ENCODE results near the gene POFUT1. TPM values are rescaled to one million over a fixed set of nuclear protein-coding genes. Genes with fewer than 3 reads are reported as not detected.

Gene POFUT1
- 10 to 100 TPM; 15.7 to 29.6 (median 18.1) TPM for total RNA-seq

DNA sequence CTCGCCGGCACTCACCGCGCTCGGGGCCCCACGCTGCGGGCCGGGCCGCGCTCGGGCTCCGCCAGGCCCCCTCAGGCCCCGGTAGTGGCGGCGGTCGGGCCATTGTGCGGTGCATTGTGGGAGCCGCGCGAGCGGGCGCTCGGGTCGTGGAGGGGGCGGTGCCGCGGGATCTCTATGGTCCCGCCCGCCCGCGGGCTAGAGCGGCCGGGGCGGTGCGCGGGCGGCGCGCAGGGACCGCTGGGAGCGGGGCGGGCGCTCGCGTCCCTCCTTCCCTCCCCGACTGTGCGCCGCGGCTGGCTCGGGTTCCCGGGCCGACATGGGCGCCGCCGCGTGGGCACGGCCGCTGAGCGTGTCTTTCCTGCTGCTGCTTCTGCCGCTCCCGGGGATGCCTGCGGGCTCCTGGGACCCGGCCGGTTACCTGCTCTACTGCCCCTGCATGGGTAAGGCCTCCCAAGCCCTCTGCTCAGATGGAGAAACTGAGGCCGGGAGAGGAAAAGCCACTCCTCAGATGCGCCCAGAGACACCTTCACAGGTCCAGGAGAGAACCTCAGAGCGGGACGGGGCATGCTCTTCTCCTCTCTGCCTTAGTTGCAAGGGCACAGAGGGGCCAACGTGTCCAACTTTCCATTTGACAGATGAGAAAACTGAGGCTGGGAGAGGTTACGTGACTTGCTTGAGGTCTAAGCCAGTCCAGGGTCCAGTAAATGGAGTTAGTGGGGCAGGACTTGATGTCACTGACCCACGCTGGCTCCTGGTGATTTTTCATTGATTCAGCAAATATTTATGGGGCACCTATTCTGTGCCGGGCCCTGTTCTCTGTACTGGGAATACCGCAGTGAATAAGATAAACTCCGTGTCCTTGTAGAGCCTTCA, at the start of gene POFUT1, which contains the start of gene PLAGL2:
TSS of gene POFUT1 (plus strand) at position 255 of the 873 bp plus-strand sequence. CDS start at position 317, 62 bp downstream.
TSS of gene PLAGL2 (minus strand) at position 118 of the 873 bp plus-strand sequence. CDS start 5,565 bp downstream, outside the sequence.
- H3K9me3 ChIP-seq = no peaks in the 10 kb centered on the region
- peak in 3 of 4 donors; percentile 32 to 78 (median 62) for TF ChIP-seq POLR2A (IDR thresholded peaks at IDR 0.05)
- TF ChIP-seq, protein P1, sequence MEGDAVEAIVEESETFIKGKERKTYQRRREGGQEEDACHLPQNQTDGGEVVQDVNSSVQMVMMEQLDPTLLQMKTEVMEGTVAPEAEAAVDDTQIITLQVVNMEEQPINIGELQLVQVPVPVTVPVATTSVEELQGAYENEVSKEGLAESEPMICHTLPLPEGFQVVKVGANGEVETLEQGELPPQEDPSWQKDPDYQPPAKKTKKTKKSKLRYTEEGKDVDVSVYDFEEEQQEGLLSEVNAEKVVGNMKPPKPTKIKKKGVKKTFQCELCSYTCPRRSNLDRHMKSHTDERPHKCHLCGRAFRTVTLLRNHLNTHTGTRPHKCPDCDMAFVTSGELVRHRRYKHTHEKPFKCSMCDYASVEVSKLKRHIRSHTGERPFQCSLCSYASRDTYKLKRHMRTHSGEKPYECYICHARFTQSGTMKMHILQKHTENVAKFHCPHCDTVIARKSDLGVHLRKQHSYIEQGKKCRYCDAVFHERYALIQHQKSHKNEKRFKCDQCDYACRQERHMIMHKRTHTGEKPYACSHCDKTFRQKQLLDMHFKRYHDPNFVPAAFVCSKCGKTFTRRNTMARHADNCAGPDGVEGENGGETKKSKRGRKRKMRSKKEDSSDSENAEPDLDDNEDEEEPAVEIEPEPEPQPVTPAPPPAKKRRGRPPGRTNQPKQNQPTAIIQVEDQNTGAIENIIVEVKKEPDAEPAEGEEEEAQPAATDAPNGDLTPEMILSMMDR (IDR thresholded peaks at IDR 0.05) = peak in 5 of 6 experiments; percentile 9 to 30 (median 23)
- no peaks in the 10 kb centered on the region for H3K27me3 ChIP-seq
- intact Hi-C loops (cut with DNase I) = loop anchor here (10.0 kb wide), 1 partner anchor 93 kb away; no protein-coding TSS in a partner anchor
- DNase-seq = peak; percentile 23
- peak within 1 kb of the TSS; percentile 93 to 98 (median 98) for H3K27ac ChIP-seq
- peaks cover 29 to 71% (median 49%) of the 10 kb centered on the region in 3 donors for H3K4me1 ChIP-seq
- H3K36me3 ChIP-seq = peaks cover 0 to 33% (median 0%) of the 10 kb centered on the region in 3 donors
- WGBS, 2 donors = 0 to 8% methylated on average over 5 to 6 of the region's 74 CpGs
- peak within 1 kb of the TSS; percentile 89 to 100 (median 92) for H3K4me3 ChIP-seq

DNA sequence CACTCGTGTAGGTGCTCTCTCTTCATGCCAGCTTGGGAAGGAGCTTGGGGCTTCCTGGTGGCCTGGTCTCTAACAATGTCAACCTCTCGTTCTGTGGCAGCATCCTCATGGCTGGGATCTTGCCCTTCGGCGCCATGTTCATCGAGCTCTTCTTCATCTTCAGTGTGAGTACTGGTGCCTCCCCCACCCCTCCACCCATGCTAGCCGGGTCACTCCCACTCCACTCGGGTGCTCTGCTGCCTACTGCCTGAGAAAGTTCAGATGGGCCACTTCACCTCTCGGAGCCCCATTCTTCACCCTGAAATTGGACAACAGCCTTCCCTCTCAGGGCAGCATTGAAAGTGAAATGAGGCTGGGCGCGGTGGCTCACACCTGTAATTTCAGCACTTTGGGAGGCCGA, 49.3 kb upstream of the POFUT1 start:
- H3K27me3 ChIP-seq = no peaks in the 10 kb centered on the region
- no peak overlapping the region for H3K27ac ChIP-seq
- H3K36me3 ChIP-seq = peaks cover 33 to 96% (median 39%) of the 10 kb centered on the region in 3 donors
- TF ChIP-seq, protein P1 (IDR thresholded peaks at IDR 0.05) = no peak
- TF ChIP-seq POLR2A (IDR thresholded peaks at IDR 0.05) = no peak
- intact Hi-C loops (cut with DNase I) = no loop called here
- DNase-seq = no peak
- H3K4me1 ChIP-seq = peaks cover 0 to 14% (median 10%) of the 10 kb centered on the region in 3 donors
- WGBS, 2 donors = 83 to 95% methylated on average over 1 to 9 of the region's 11 CpGs
- no peaks in the 10 kb centered on the region for H3K9me3 ChIP-seq
- no peak overlapping the region for H3K4me3 ChIP-seq

DNA sequence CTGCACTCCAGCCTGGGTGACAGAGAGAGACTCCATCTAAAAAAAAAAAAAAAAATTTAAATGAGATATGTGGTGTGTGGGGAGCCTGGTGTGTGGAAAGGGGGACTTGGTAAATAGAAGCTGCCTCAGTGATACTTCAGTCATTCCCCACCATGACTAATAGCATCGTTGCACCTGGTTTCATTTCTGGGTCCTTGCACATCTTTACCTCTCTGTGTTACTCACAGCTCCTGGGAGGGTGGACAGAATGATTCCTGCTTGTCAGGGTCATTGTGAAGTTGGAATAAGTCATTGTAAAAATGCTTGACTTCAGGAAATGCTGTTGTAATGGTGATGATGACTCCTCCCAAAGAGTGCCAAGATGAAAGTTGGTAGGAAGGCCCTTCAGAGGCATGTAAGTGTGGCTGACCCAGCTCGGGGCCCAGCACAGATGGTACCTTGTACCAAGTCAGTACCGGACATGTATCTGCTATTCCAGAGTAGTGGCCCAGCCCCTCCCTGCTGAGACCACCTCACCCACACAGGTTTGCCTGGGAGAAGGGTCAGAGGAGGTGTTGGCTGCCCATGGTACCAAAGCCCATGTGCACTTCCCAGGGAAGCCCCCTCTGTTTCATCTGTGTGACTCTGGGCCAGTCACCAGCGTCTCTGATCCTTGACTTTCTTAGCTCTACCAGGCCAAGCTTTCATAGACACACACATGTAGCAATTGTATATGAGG, 48.6 kb upstream of the POFUT1 start:
- DNase-seq = no peak
- WGBS, 2 donors = 88 to 92% methylated on average over 4 of the region's 4 CpGs
- Histone ChIP-seq H3K36me3 (peaks cover 33 to 96% (median 34%) of the 10 kb centered on the region in 3 donors), H3K4me3 (no peak overlapping the region), H3K27me3 (no peaks in the 10 kb centered on the region), H3K27ac (no peak overlapping the region), H3K4me1 (peaks cover 0 to 14% (median 10%) of the 10 kb centered on the region in 3 donors), H3K9me3 (no peaks in the 10 kb centered on the region)
- no peak for TF ChIP-seq POLR2A (IDR thresholded peaks at IDR 0.05)
- TF ChIP-seq, protein P1 (IDR thresholded peaks at IDR 0.05) = no peak
- intact Hi-C loops (cut with DNase I) = no loop called here

DNA sequence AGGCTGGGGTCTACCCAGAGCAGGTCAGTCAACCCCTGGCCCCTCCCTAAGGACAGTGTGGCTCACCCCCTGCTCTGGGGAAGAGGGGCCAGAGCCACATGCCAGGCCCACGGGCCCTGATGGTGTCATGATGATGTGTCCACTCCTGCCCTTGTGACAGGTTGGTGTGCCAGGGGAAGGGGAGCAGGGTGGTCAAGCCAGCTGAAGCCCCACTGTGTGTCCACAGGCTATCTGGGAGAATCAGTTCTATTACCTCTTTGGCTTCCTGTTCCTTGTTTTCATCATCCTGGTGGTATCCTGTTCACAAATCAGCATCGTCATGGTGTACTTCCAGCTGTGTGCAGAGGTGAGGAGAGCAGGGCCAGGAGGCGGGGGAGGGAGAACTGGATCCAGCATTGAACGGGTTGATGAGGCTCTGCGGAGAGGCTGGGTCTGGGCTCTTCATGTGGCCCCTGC, 47.9 kb upstream of the POFUT1 start:
- H3K36me3 ChIP-seq = peaks cover 33 to 96% (median 35%) of the 10 kb centered on the region in 3 donors
- H3K4me1 ChIP-seq = peaks cover 0 to 10% (median 8%) of the 10 kb centered on the region in 3 donors
- no peak overlapping the region for H3K27ac ChIP-seq
- H3K4me3 ChIP-seq = no peak overlapping the region
- DNase-seq = no peak
- no peak for TF ChIP-seq POLR2A (IDR thresholded peaks at IDR 0.05)
- TF ChIP-seq, protein P1 (IDR thresholded peaks at IDR 0.05) = no peak
- H3K9me3 ChIP-seq = no peaks in the 10 kb centered on the region
- WGBS, 2 donors = 0 to 92% methylated on average over 1 to 4 of the region's 5 CpGs
- intact Hi-C loops (cut with DNase I) = no loop called here
- no peaks in the 10 kb centered on the region for H3K27me3 ChIP-seq

All from esophagus squamous epithelium (tissue), 5 donors.